ENCODE data around the gene ZNF683.

- TF ChIP-seq POLR2A (IDR thresholded peaks at IDR 0.05; ENCODE audit: low read depth, low read length) = no peak
- TF ChIP-seq CTCF (conservative IDR thresholded peaks at IDR 0.05; ENCODE audit: low read depth, low read length) = no peak
These were observed 1.2 kb upstream of the ZNF683 start for GRCh38 chr1:26373789-26374188.
